Uterus (tissue), 2 donors: ENCODE measurements around the gene HNRNPUL2.
A peak's percentile ranks its signal among the peaks of the same experiment; 100 is the strongest.

Source experiments
- POLR2A ChIP-seq, 2 donors: fragments of 450-650 bp; IDR thresholded peaks; one replicate each; pipeline ENCODE4 v1.6.1; 2016; ENCODE audit warnings: antibody characterized with exemption in 2 of 2, mild to moderate bottlenecking in 1 of 2, moderate library complexity in 1 of 2
- TF ChIP-seq, protein P1 (sequence below), 4 experiments: fragments of 200-600 bp in 2 of 4; fragments of 450-650 bp in 2 of 4; sonication (generic) in 2 of 4; IDR thresholded peaks; one replicate each; pipeline ENCODE4 v1.5.1; 2016 to 2019; ENCODE audit warnings: antibody characterized with exemption in 4 of 4, mild to moderate bottlenecking in 2 of 4, moderate library complexity in 1 of 4

DNA sequence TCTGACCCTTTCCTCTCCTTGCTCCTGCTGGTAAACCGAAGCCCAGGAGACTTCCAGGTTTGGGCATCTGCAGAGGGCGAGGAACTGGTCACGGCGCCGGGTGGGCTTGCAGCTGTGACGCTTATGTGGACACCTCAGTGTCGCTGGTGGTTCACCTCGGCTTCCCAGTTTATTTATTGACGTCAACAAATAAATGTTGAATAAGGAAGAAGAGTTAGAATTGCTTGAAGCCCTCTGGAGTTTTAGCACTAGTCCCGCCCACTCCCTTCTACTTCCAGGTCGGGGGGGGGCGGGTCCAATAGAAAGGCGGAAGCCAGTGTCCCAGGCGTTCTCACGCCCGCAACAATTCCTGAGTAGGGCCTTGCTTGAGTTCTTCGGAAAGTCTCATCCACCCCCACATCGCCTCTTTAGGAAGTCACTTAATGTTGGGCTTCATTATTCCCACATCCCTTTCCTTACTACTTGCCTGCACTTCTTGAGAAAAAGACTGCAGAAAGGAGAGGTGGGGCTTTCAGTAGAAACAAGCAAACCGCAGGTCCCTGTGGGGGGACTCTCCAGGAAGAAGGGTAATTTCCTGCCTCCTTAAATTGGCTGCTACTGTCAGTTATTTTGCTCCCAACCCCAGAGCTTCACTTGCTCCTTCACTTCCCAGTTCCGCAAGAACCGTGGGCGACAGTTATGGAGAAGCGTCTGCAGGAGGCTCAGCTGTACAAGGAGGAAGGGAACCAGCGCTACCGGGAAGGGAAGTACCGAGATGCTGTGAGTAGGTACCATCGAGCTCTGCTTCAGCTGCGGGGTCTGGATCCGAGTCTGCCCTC, 1.1 kb upstream of the HNRNPUL2 start, which contains the start of gene TTC9C:
- TF ChIP-seq, protein P1, sequence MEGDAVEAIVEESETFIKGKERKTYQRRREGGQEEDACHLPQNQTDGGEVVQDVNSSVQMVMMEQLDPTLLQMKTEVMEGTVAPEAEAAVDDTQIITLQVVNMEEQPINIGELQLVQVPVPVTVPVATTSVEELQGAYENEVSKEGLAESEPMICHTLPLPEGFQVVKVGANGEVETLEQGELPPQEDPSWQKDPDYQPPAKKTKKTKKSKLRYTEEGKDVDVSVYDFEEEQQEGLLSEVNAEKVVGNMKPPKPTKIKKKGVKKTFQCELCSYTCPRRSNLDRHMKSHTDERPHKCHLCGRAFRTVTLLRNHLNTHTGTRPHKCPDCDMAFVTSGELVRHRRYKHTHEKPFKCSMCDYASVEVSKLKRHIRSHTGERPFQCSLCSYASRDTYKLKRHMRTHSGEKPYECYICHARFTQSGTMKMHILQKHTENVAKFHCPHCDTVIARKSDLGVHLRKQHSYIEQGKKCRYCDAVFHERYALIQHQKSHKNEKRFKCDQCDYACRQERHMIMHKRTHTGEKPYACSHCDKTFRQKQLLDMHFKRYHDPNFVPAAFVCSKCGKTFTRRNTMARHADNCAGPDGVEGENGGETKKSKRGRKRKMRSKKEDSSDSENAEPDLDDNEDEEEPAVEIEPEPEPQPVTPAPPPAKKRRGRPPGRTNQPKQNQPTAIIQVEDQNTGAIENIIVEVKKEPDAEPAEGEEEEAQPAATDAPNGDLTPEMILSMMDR (IDR thresholded peaks at IDR 0.05), result no peak
- TF ChIP-seq POLR2A (IDR thresholded peaks at IDR 0.05), result peak; percentile 34 to 62
